Neural progenitor cell (in vitro differentiated cells): Measurements from ENCODE around the gene SLC22A23.

Experiments used
- EZH2 ChIP-seq: fragments of 200-600 bp; sonication (generic); IDR thresholded peaks from 2 replicates; pipeline ENCODE4 v1.6.1; 2017; ENCODE audit warnings: antibody characterized with exemption, mild to moderate bottlenecking, moderate library complexity
- TF ChIP-seq, protein P1 (sequence below): fragments of 200-600 bp; sonication (generic); IDR thresholded peaks from 2 replicates; pipeline ENCODE4 v1.5.1; 2017; ENCODE audit warnings: antibody characterized with exemption, mild to moderate bottlenecking

DNA sequence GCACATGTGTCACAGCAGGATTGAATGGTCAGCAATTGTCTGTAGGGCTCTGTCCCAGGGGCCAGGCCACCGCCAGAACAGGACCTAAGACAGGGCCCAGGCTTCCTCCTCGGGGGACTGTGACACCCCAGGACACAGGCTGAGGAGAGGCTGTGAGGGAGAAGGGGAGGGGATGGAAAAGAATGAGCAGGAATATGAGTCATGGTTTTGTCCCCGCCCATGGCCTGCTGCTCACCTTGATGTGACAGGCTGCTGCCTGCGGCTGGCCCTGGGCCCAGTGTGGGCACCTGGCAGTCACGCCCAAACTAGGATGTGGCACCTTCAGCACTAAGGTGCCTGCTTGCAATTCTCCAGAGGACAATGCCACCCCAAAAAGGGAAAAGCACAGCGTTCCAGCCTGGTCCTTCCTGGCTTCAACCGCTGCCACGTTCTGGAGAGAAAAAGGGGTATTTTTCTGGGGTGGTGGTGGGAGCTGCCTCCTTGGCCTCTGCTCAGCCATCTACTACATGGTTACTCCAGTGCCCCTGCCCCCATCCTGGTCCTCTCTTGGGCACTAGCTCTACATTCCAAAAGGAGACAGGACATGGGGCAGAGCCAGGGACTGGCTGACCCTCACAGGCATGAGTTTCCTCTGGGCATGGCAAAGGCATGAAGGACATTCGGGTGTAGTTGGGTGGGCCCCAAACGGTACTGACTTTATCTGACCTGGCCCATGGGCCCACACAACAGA, 93.4 kb downstream of the SLC22A23 start:
- TF ChIP-seq, protein P1, sequence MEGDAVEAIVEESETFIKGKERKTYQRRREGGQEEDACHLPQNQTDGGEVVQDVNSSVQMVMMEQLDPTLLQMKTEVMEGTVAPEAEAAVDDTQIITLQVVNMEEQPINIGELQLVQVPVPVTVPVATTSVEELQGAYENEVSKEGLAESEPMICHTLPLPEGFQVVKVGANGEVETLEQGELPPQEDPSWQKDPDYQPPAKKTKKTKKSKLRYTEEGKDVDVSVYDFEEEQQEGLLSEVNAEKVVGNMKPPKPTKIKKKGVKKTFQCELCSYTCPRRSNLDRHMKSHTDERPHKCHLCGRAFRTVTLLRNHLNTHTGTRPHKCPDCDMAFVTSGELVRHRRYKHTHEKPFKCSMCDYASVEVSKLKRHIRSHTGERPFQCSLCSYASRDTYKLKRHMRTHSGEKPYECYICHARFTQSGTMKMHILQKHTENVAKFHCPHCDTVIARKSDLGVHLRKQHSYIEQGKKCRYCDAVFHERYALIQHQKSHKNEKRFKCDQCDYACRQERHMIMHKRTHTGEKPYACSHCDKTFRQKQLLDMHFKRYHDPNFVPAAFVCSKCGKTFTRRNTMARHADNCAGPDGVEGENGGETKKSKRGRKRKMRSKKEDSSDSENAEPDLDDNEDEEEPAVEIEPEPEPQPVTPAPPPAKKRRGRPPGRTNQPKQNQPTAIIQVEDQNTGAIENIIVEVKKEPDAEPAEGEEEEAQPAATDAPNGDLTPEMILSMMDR: no peak
- TF ChIP-seq EZH2: no peak
